Measurements from ENCODE around the gene HCN3.

HCN3 gene

GRCh38 chr1:155309423-155310021 is 32.3 kb downstream of the HCN3 start (continued):
- TF ChIP-seq CSRNP3 (CRISPR knock-in tag; IDR thresholded peaks at IDR 0.05) (no peak), GLIS3 (CRISPR knock-in tag; IDR thresholded peaks at IDR 0.05) (no peak), TOX (CRISPR knock-in tag; IDR thresholded peaks at IDR 0.05; ENCODE audit: borderline replicate concordance) (no peak)

GRCh38 chr1:155313261-155313660 is 36.0 kb downstream of the HCN3 start:
- TF ChIP-seq ZFP30 (CRISPR knock-in tag; IDR thresholded peaks at IDR 0.05): no peak
- no peak for TF ChIP-seq TOX (CRISPR knock-in tag; IDR thresholded peaks at IDR 0.05; ENCODE audit: borderline replicate concordance)
- TF ChIP-seq BACH2 (CRISPR knock-in tag; IDR thresholded peaks at IDR 0.05; ENCODE audit: borderline replicate concordance): no peak
- TF ChIP-seq OSR1 (CRISPR knock-in tag; IDR thresholded peaks at IDR 0.05): no peak
- TF ChIP-seq PATZ1 (CRISPR knock-in tag; IDR thresholded peaks at IDR 0.05; ENCODE audit: borderline replicate concordance): no peak
- no peak for TF ChIP-seq RARB (CRISPR knock-in tag; IDR thresholded peaks at IDR 0.05)
- TF ChIP-seq ISL1 (CRISPR knock-in tag; IDR thresholded peaks at IDR 0.05): no peak
- no peak for TF ChIP-seq TSHZ2 (CRISPR knock-in tag; IDR thresholded peaks at IDR 0.05)
- no peak for TF ChIP-seq ZNF70 (CRISPR knock-in tag; IDR thresholded peaks at IDR 0.05)
- TF ChIP-seq ESRRG (CRISPR knock-in tag; IDR thresholded peaks at IDR 0.05): no peak
- no peak for TF ChIP-seq ZC3H10 (CRISPR knock-in tag; IDR thresholded peaks at IDR 0.05)
- no peak for TF ChIP-seq TCF4 (CRISPR knock-in tag; IDR thresholded peaks at IDR 0.05; ENCODE audit: borderline replicate concordance)
- ATAC-seq: no peak

- no peak for ATAC-seq
- TF ChIP-seq SNAI2 (CRISPR knock-in tag; IDR thresholded peaks at IDR 0.05) (no peak), BACH2 (CRISPR knock-in tag; IDR thresholded peaks at IDR 0.05; ENCODE audit: borderline replicate concordance) (no peak), ARNTL (CRISPR knock-in tag; IDR thresholded peaks at IDR 0.05; ENCODE audit: borderline replicate concordance, low read depth) (no peak), ZNF8 (CRISPR knock-in tag; IDR thresholded peaks at IDR 0.05) (no peak), CSRNP3 (CRISPR knock-in tag; IDR thresholded peaks at IDR 0.05) (no peak), ESRRG (CRISPR knock-in tag; IDR thresholded peaks at IDR 0.05) (no peak), GLIS3 (CRISPR knock-in tag; IDR thresholded peaks at IDR 0.05) (no peak), ZFP30 (CRISPR knock-in tag; IDR thresholded peaks at IDR 0.05) (no peak), TCF4 (CRISPR knock-in tag; IDR thresholded peaks at IDR 0.05; ENCODE audit: borderline replicate concordance) (no peak), CREB5 (CRISPR knock-in tag; IDR thresholded peaks at IDR 0.05; ENCODE audit: low read depth) (no peak), PPARA (CRISPR knock-in tag; IDR thresholded peaks at IDR 0.05; ENCODE audit: borderline replicate concordance) (no peak), ZNF565 (CRISPR knock-in tag; conservative IDR thresholded peaks at IDR 0.05; ENCODE audit: low read depth) (no peak), POU6F1 (CRISPR knock-in tag; IDR thresholded peaks at IDR 0.05; ENCODE audit: borderline replicate concordance, low read depth) (no peak), OSR1 (CRISPR knock-in tag; IDR thresholded peaks at IDR 0.05) (no peak), TOX (CRISPR knock-in tag; IDR thresholded peaks at IDR 0.05; ENCODE audit: borderline replicate concordance) (no peak), ZFP3 (CRISPR knock-in tag; IDR thresholded peaks at IDR 0.05) (no peak), RARB (CRISPR knock-in tag; IDR thresholded peaks at IDR 0.05) (no peak), PATZ1 (CRISPR knock-in tag; IDR thresholded peaks at IDR 0.05; ENCODE audit: borderline replicate concordance) (no peak)
Measured at GRCh38 chr1:155316922-155317321, 39.7 kb downstream of the HCN3 start.

Measured in SK-N-SH treated with all-trans-retinoic acid at 6 μM for 48 hours (cell line).